Mesothelial cell of epicardium (in vitro differentiated cells): ENCODE results near the gene PRPS1L1. TPM values are rescaled to one million over a fixed set of nuclear protein-coding genes. Genes with fewer than 3 reads are reported as not detected.

Source experiments
- DNase-seq, 2 experiments: peaks; one replicate each; pipeline ENCODE4 v3.0.0; 2021; ENCODE audit warnings: low spot score in 2 of 2; ENCODE audit not compliant: unreplicated experiment in 2 of 2
- H3K27ac Mint-ChIP-seq: 2 replicates; pipeline ENCODE4 v1.8.0; 2021; ENCODE audit warnings: mixed read lengths
- H3K27me3 Mint-ChIP-seq: 2 replicates; pipeline ENCODE4 v1.8.0; 2021; ENCODE audit warnings: low read depth, mixed read lengths
- H3K36me3 Mint-ChIP-seq: 2 replicates; pipeline ENCODE4 v1.8.0; 2021; ENCODE audit warnings: mixed read lengths
- H3K4me1 Mint-ChIP-seq: 2 replicates; pipeline ENCODE4 v1.8.0; 2021; ENCODE audit warnings: mixed read lengths
- H3K4me3 Mint-ChIP-seq: 2 replicates; pipeline ENCODE4 v1.8.0; 2021; ENCODE audit warnings: mild to moderate bottlenecking, moderate library complexity, mixed read lengths
- H3K9me3 Mint-ChIP-seq: 2 replicates; pipeline ENCODE4 v1.8.0; 2021; ENCODE audit warnings: mixed read lengths
- CTCF ChIP-seq: fragments of 200-600 bp; sonication (generic); IDR thresholded peaks from one replicate; pipeline ENCODE4 v1.5.0; 2021; ENCODE audit warnings: antibody characterized with exemption; ENCODE audit not compliant: unreplicated experiment
- total RNA-seq: library from RNA; stranded (reverse); gene quantifications from 3 replicates; pipeline ENCODE4 v1.2.1, GENCODE V29; 2021

Gene PRPS1L1
- total RNA-seq, 1 donor from 2014 or later = not detected

- Mint-ChIP-seq H3K27me3 (peaks cover 9% of the 10 kb centered on the region), H3K4me3 (no peak overlapping the region), H3K9me3 (peaks cover 21% of the 10 kb centered on the region), H3K36me3 (peaks cover 1% of the 10 kb centered on the region), H3K4me1 (peaks cover 2% of the 10 kb centered on the region), H3K27ac (no peak overlapping the region)
- no peak for TF ChIP-seq CTCF
- no peak for DNase-seq
These were observed 13.7 kb downstream of the PRPS1L1 start for GRCh38 chr7:18013936-18014335.

DNA sequence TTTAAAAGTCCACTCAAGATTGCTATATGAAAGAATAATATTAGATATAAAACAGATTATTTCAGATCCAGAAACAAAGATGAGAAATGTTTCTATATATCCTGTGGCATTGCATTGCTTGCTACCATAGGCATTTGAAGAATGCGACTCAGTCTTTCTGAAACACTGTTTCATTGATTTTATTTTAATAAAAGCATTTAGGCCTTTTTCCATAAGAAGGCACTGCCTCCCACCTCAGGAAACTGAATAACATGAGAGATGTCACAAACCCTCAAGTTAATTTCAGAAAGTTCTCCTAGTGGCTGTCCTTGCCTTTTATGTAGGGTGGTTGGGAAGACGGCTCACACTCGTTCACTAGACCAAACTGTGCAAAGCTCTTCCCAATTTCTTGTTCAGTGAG, 23.3 kb downstream of the PRPS1L1 start:
- peaks cover 2% of the 10 kb centered on the region for H3K36me3 Mint-ChIP-seq
- no peaks in the 10 kb centered on the region for H3K27me3 Mint-ChIP-seq
- H3K9me3 Mint-ChIP-seq = peaks cover 20% of the 10 kb centered on the region
- no peak overlapping the region for H3K27ac Mint-ChIP-seq
- no peak overlapping the region for H3K4me3 Mint-ChIP-seq
- no peak for DNase-seq
- no peak for TF ChIP-seq CTCF
- peaks cover 8% of the 10 kb centered on the region for H3K4me1 Mint-ChIP-seq

DNA sequence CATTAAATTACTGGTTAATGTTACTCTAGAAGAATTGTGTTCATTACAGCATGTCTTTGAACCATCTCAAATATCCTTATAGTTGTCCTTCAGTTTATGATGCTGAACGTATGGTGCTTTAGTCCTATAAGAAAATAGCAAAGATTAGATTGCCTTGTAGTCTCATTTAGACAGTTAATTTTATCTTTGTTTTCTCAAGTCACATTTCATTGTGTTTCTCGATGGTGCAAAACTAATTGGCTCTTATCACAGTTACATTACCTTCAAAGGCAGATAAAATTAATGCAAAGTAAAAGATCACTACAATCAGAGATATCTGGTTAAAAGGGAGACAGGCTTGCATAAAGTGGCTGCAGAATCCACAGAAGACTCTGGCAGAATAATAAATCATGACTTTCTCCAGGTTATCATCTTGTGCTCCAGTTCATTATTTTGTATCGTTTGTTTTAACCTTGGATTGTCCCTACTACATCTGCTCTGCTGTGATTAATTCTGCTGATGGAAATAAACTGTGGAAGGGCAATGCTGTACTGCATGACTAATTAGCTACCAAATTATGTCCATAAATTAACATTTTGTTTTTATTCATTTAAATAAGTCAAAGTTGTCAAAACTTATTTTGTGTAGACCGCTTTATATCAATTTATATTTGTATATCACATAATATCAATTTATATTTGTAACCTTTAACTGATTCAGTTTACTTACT, 24.2 kb downstream of the PRPS1L1 start:
- Mint-ChIP-seq H3K27me3 (no peaks in the 10 kb centered on the region), H3K27ac (no peak overlapping the region)
- no peak for DNase-seq

GRCh38 chr7:17998692-17999091, 29.0 kb downstream of the PRPS1L1 start:
- H3K4me1 Mint-ChIP-seq = peaks cover 7% of the 10 kb centered on the region

More for the DNA sequence above, 24.2 kb downstream of the PRPS1L1 start:
- no peak for TF ChIP-seq CTCF
- Mint-ChIP-seq H3K4me3 (no peak overlapping the region), H3K4me1 (peaks cover 8% of the 10 kb centered on the region), H3K36me3 (peaks cover 2% of the 10 kb centered on the region), H3K9me3 (peaks cover 23% of the 10 kb centered on the region)

DNA sequence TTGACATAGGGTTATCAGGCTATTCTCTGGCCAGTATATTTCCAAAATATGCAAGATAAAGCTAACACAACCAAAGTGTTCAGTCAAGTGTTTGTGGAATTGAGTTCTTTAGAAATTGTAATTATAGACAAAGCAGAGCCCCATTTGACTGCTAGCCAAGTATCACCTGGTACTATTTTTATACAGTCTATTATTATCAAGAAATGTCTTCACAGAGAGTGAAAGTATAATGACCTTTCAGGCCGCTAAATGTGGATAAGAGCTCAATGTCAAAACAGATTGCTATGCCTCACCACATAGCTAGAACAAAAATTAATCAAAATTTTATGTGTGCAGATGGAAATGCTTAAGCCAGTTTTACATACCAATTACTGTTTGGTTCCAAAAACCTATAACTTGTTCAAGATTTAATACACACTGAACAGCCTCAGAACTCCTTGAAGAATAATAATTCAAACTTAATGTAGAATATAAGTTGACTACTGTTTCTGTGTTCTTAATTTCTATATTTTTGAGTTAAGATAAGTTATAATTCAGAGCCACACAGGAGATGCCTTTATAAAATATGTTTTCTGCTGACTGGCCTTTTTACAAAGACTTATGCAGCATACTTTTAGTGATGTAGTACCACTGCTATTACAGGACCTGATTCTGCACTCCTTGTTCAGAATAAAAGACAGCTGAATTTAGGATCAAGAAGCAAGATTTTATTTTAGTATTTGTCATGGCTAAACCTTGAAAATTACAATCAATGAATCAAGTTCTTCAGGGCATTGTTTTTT, 31.0 kb downstream of the PRPS1L1 start:
- H3K27ac Mint-ChIP-seq = no peak overlapping the region
- H3K4me3 Mint-ChIP-seq = no peak overlapping the region
- H3K27me3 Mint-ChIP-seq = no peaks in the 10 kb centered on the region
- no peak for TF ChIP-seq CTCF
- H3K36me3 Mint-ChIP-seq = no peaks in the 10 kb centered on the region
- no peak for DNase-seq
- peaks cover 9% of the 10 kb centered on the region for H3K4me1 Mint-ChIP-seq
- peaks cover 16% of the 10 kb centered on the region for H3K9me3 Mint-ChIP-seq

More at GRCh38 chr7:17998692-17999091, 29.0 kb downstream of the PRPS1L1 start:
- Mint-ChIP-seq H3K27ac (no peak overlapping the region), H3K27me3 (no peaks in the 10 kb centered on the region), H3K36me3 (no peaks in the 10 kb centered on the region), H3K9me3 (peaks cover 16% of the 10 kb centered on the region), H3K4me3 (no peak overlapping the region)
- no peak for DNase-seq
- TF ChIP-seq CTCF = no peak
